Endothelial cell of umbilical vein (primary cell): Measurements from ENCODE around the gene GRM7. TPM values are rescaled to one million over a fixed set of nuclear protein-coding genes. Genes with fewer than 3 reads are reported as not detected.

Source experiments
- BruUV-seq: library from RNA; stranded (reverse); fragments of 400-500 nt; replicated peaks from 2 replicates; lab custom pipeline; 2021; lab: Mats Ljungman, UMichigan
- CTCF ChIA-PET: fragments of 300-600, 350-600 bp; sonication (Branson Sonifier 250); formaldehyde crosslinking; loops from one replicate; lab custom pipeline; 2021; ENCODE audit warnings: antibody characterized with exemption, inconsistent platforms; lab: Charles Lee
- POLR2A ChIA-PET: fragments of 300-600, 350-600 bp; sonication (Branson Sonifier 250); formaldehyde crosslinking; loops from one replicate; lab custom pipeline; 2021; ENCODE audit warnings: antibody characterized with exemption, inconsistent platforms; lab: Charles Lee
- DNase-seq: peaks from one replicate; pipeline ENCODE4 v3.0.0-alpha.2; 2011; ENCODE audit warnings: low read depth, low spot score
- FAIRE-seq: peaks from 2 replicates; lab custom pipeline; 2011; peaks lifted over from hg19 to GRCh38; lab: Jason Lieb, UNC
- H2AFZ ChIP-seq: 2 replicates; pipeline ENCODE4 v1.6.0; 2012; ENCODE audit warnings: low read depth, low read length, control low read depth, inconsistent platforms
- H3K27ac ChIP-seq: 2 replicates; pipeline ENCODE4 v1.5.1; 2011; ENCODE audit warnings: low read depth, mild to moderate bottlenecking, control low read depth, low read length, moderate library complexity; ENCODE audit not compliant: insufficient read depth
- H3K27me3 ChIP-seq, 2 experiments: 2 replicates each; pipeline versions ENCODE4 v1.6.0 to v1.6.1; 2011; ENCODE audit warnings: low read length in 2 of 2, mixed read lengths in 1 of 2; ENCODE audit not compliant: control insufficient read depth in 2 of 2, insufficient read depth in 2 of 2
- H3K36me3 ChIP-seq, 2 experiments: 2 replicates in 1 of 2; 3 replicates in 1 of 2; pipeline ENCODE4 v1.5.1; 2011; ENCODE audit warnings: low read length in 2 of 2, mild to moderate bottlenecking in 1 of 2, moderate library complexity in 1 of 2; ENCODE audit not compliant: control insufficient read depth in 2 of 2, insufficient read depth in 2 of 2; ENCODE audit errors: extremely low read depth in 1 of 2
- H3K4me1 ChIP-seq: 3 replicates; pipeline ENCODE4 v1.5.1; 2011; ENCODE audit warnings: mild to moderate bottlenecking, low read length; ENCODE audit not compliant: control insufficient read depth, insufficient read depth; ENCODE audit errors: extremely low read depth
- H3K4me2 ChIP-seq: 2 replicates; pipeline ENCODE4 v1.6.1; 2011; ENCODE audit warnings: low read length, control low read depth, mixed read lengths; ENCODE audit not compliant: insufficient read depth
- H3K4me3 ChIP-seq, 3 experiments: fragments of 200-600 bp in 1 of 3; sonication (generic), shearing (Covaris generic) in 1 of 3; replicated peaks in 1 of 3; 2 replicates each; pipeline ENCODE4 v1.5.1; 2011 to 2016; ENCODE audit warnings: control low read depth in 3 of 3, low read length in 3 of 3, mild to moderate bottlenecking in 2 of 3, inconsistent platforms in 1 of 3, low read depth in 1 of 3, moderate library complexity in 1 of 3; ENCODE audit not compliant: insufficient read depth in 1 of 3
- H3K79me2 ChIP-seq: 2 replicates; pipeline ENCODE4 v1.6.0; 2012; ENCODE audit warnings: low read length, inconsistent platforms; ENCODE audit not compliant: control insufficient read depth, insufficient read depth
- H3K9ac ChIP-seq: replicated peaks from 2 replicates; pipeline ENCODE3; 2011; ENCODE audit warnings: low read length, control low read depth; ENCODE audit not compliant: insufficient read depth; ENCODE audit errors: extremely low read depth
- H3K9me1 ChIP-seq: replicated peaks from 3 replicates; pipeline ENCODE4 v1.6.0; 2011; ENCODE audit warnings: mild to moderate bottlenecking, low read length; ENCODE audit not compliant: control insufficient read depth, insufficient read depth; ENCODE audit errors: extremely low read depth
- H3K9me3 ChIP-seq: replicated peaks from 2 replicates; pipeline ENCODE4 v1.5.1; 2012; ENCODE audit warnings: low read length, inconsistent platforms; ENCODE audit not compliant: control insufficient read depth, insufficient read depth
- H4K20me1 ChIP-seq: replicated peaks from 2 replicates; pipeline ENCODE3; 2011; ENCODE audit warnings: mild to moderate bottlenecking, low read length; ENCODE audit not compliant: control insufficient read depth, insufficient read depth; ENCODE audit errors: extremely low read depth
- EZH2 ChIP-seq: IDR thresholded peaks from 2 replicates; pipeline ENCODE4 v1.6.1; 2012; ENCODE audit warnings: borderline replicate concordance, low read depth, mild to moderate bottlenecking, moderate library complexity, low read length, inconsistent platforms; ENCODE audit not compliant: severe bottlenecking
- FOS ChIP-seq: IDR thresholded peaks from 2 replicates; pipeline ENCODE4 v1.6.1; 2011; ENCODE audit warnings: mild to moderate bottlenecking, low read length, moderate library complexity, borderline replicate concordance; ENCODE audit not compliant: insufficient read depth
- GATA2 ChIP-seq: IDR thresholded peaks from 2 replicates; pipeline ENCODE4 v1.7.0; 2011; ENCODE audit warnings: low read depth, mild to moderate bottlenecking, moderate library complexity, mixed read lengths, low read length; ENCODE audit not compliant: insufficient read length, insufficient read depth
- JUN ChIP-seq: IDR thresholded peaks from 2 replicates; pipeline ENCODE4 v1.6.1; 2011; ENCODE audit warnings: borderline replicate concordance, low read depth; ENCODE audit not compliant: insufficient read length, insufficient read depth
- MYC ChIP-seq: IDR thresholded peaks from one replicate; pipeline ENCODE4 v1.6.1; 2011; ENCODE audit warnings: mild to moderate bottlenecking, low read depth, low read length
- POLR2A ChIP-seq: IDR thresholded peaks from 2 replicates; pipeline ENCODE4 v1.6.1; 2012; ENCODE audit warnings: low read depth, mild to moderate bottlenecking, control low read depth, low read length
- POLR2AphosphoS5 ChIP-seq: IDR thresholded peaks from 2 replicates; pipeline ENCODE4 v1.6.1; 2012; ENCODE audit warnings: low read depth, mild to moderate bottlenecking, control low read depth, low read length, moderate library complexity; ENCODE audit not compliant: insufficient read depth
- dilution Hi-C: fragments of 300-500 bp; cut with MboI; formaldehyde crosslinking; loops from one replicate; pipeline ENCODE4 v1.15.0; 2019; ENCODE audit warnings: low sequenced_read_pairs; ENCODE audit not compliant: extremely low pct_ligation_motif_present
- intact Hi-C: fragments of 100-400 bp; cut with micrococcal nuclease; formaldehyde crosslinking; loops from one replicate; pipeline ENCODE4 v1.10.0; 2022
- polyA plus RNA-seq, 4 experiments: library from polyadenylated mRNA; depleted of rRNA in 3 of 4; stranded (reverse) in 3 of 4; unstranded in 1 of 4; fragments of >200 nt; gene quantifications; 2 replicates each; pipeline versions ENCODE4 v1.2.1 to v1.2.3, GENCODE V29; 2011 to 2012; ENCODE audit warnings: missing spikeins in 1 of 4
- total RNA-seq: library from RNA; stranded (reverse); gene quantifications from 2 replicates; pipeline ENCODE4 v1.2.3, GENCODE V29; 2021
- TF ChIP-seq, protein P1 (sequence below): IDR thresholded peaks from 2 replicates; pipeline ENCODE4 v1.6.1; 2011; ENCODE audit not compliant: insufficient read depth, insufficient read length
- TF ChIP-seq, protein P2 (sequence below), 2 donors: IDR thresholded peaks; 1 replicate in 1 of 2; 2 replicates in 1 of 2; pipeline ENCODE4 v1.5.1; 2011; ENCODE audit warnings: low read length in 2 of 2, mild to moderate bottlenecking in 2 of 2, moderate library complexity in 2 of 2, control low read depth in 1 of 2, inconsistent platforms in 1 of 2, low read depth in 1 of 2; ENCODE audit not compliant: insufficient read depth in 1 of 2; ENCODE audit errors: extremely low read depth in 1 of 2

Gene GRM7
- total and polyA plus RNA-seq, 2 donors (not counting 3 experiments of a cell fraction or from before 2014, with no cell fraction given): 0.12 TPM; not detected in 1

DNA sequence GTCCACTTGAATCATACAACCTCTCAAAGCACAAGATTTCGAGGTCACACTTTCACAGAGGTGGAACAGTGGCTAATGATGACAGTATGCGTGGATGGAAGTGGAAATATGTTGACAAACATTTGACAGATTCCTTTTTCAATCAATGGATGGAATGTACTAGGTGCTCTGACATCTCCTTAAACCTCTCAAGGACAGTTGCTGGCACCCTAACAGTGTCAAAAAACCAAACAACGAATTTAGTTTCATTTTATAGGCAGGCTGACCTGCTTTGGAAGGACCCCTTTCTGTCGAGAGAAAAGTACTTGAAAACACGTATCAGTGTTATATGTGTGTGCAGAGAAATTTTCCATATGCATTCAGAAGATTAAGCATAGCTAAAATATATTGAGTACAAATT lies 861.0 kb downstream of the GRM7 start:
- DNase-seq (no peak), FAIRE-seq (no peak)
- Histone ChIP-seq H3K9ac (no peak overlapping the region), H3K27ac (no peak overlapping the region), H3K79me2 (no peaks in the 10 kb centered on the region), H3K36me3 (no peaks in the 10 kb centered on the region), H3K9me1 (no peaks in the 10 kb centered on the region), H2AFZ (no peak overlapping the region), H3K4me2 (no peak overlapping the region), H3K27me3 (no peaks in the 10 kb centered on the region), H4K20me1 (no peaks in the 10 kb centered on the region), H3K4me3 (no peak overlapping the region), H3K9me3 (no peaks in the 10 kb centered on the region), H3K4me1 (no peaks in the 10 kb centered on the region)
- dilution Hi-C loops (no loop called here), intact Hi-C loops (no loop called here)
- POLR2A ChIA-PET: no interaction called here
- CTCF ChIA-PET: interaction anchor here (0.8 kb wide), 1 partner anchor 10 kb away, joined by 3 read pairs; no protein-coding TSS in a partner anchor
- TF ChIP-seq POLR2AphosphoS5 (no peak), GATA2 (no peak), EZH2 (no peak), FOS (no peak), MYC (no peak), POLR2A (no peak), JUN (no peak)
- TF ChIP-seq, protein P1, sequence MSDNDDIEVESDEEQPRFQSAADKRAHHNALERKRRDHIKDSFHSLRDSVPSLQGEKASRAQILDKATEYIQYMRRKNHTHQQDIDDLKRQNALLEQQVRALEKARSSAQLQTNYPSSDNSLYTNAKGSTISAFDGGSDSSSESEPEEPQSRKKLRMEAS: no peak
- TF ChIP-seq, protein P2, sequence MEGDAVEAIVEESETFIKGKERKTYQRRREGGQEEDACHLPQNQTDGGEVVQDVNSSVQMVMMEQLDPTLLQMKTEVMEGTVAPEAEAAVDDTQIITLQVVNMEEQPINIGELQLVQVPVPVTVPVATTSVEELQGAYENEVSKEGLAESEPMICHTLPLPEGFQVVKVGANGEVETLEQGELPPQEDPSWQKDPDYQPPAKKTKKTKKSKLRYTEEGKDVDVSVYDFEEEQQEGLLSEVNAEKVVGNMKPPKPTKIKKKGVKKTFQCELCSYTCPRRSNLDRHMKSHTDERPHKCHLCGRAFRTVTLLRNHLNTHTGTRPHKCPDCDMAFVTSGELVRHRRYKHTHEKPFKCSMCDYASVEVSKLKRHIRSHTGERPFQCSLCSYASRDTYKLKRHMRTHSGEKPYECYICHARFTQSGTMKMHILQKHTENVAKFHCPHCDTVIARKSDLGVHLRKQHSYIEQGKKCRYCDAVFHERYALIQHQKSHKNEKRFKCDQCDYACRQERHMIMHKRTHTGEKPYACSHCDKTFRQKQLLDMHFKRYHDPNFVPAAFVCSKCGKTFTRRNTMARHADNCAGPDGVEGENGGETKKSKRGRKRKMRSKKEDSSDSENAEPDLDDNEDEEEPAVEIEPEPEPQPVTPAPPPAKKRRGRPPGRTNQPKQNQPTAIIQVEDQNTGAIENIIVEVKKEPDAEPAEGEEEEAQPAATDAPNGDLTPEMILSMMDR (IDR thresholded peaks at IDR 0.05; ENCODE audit: extremely low read depth in 1 of 2, insufficient read depth in 1 of 2, low read depth in 1 of 2, low read length in 2 of 2): no peak
- no TSS peak for BruUV-seq
